ENCODE measurements around the gene MYH15. TPM values are rescaled to one million over a fixed set of nuclear protein-coding genes. Genes with fewer than 3 reads are reported as not detected.

The MYH15 gene
- total and polyA plus RNA-seq, 2 experiments from 2014 or later, result 1.5 TPM

DNA sequence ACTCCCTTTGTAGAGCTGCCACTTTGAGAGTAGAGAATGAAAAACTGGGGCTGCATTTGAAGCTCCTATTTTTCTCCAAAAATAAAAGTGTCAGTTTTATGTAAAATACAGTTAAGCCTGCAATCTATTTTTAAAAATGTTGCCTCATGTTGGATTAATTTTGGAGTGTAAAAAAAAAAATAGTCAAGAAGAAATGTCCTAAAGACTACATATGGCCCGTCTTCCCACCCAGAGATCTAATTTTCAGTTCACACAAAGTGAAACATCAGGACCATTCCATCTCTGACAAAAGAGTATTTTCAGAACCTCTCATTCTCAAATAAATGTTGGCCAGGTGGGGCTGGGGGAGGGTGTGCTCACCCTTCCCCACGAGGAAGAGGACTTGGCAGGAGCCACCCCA is 151.4 kb downstream of the MYH15 start:
- H3K4me3 ChIP-seq, result no peak overlapping the region
- WGBS (ENCODE audit: low lambda C conversion rate, missing lambda C conversion rate), result 84% methylated on average over 2 of the region's 2 CpGs
- H3K27ac ChIP-seq, result no peak overlapping the region
- H3K36me3 ChIP-seq (replicated peaks; ENCODE audit: insufficient read depth, low read depth), result no peaks in the 10 kb centered on the region
- H3K4me2 ChIP-seq, result no peak overlapping the region
- H3K4me1 ChIP-seq (ENCODE audit: insufficient read depth), result no peaks in the 10 kb centered on the region
- H3K79me2 ChIP-seq, result no peaks in the 10 kb centered on the region
- H3K27me3 ChIP-seq, result no peaks in the 10 kb centered on the region
- no peaks in the 10 kb centered on the region for H4K20me1 ChIP-seq (ENCODE audit: insufficient read depth, poor library complexity, severe bottlenecking)
- no peak for DNase-seq (ENCODE audit: low spot score)
- H3K9me2 ChIP-seq (replicated peaks; ENCODE audit: insufficient read depth), result no peaks in the 10 kb centered on the region
- H2AFZ ChIP-seq, result no peak overlapping the region
- H3K9me3 ChIP-seq (ENCODE audit: low read depth), result no peaks in the 10 kb centered on the region
- TF ChIP-seq, protein P1, sequence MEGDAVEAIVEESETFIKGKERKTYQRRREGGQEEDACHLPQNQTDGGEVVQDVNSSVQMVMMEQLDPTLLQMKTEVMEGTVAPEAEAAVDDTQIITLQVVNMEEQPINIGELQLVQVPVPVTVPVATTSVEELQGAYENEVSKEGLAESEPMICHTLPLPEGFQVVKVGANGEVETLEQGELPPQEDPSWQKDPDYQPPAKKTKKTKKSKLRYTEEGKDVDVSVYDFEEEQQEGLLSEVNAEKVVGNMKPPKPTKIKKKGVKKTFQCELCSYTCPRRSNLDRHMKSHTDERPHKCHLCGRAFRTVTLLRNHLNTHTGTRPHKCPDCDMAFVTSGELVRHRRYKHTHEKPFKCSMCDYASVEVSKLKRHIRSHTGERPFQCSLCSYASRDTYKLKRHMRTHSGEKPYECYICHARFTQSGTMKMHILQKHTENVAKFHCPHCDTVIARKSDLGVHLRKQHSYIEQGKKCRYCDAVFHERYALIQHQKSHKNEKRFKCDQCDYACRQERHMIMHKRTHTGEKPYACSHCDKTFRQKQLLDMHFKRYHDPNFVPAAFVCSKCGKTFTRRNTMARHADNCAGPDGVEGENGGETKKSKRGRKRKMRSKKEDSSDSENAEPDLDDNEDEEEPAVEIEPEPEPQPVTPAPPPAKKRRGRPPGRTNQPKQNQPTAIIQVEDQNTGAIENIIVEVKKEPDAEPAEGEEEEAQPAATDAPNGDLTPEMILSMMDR (IDR thresholded peaks at IDR 0.05; ENCODE audit: poor library complexity), result no peak
- no peak for TF ChIP-seq EZH2 (IDR thresholded peaks at IDR 0.05; ENCODE audit: borderline replicate concordance)
- TF ChIP-seq EZH2phosphoT487 (IDR thresholded peaks at IDR 0.05; ENCODE audit: low read depth, severe bottlenecking, unreplicated experiment), result no peak

DNA sequence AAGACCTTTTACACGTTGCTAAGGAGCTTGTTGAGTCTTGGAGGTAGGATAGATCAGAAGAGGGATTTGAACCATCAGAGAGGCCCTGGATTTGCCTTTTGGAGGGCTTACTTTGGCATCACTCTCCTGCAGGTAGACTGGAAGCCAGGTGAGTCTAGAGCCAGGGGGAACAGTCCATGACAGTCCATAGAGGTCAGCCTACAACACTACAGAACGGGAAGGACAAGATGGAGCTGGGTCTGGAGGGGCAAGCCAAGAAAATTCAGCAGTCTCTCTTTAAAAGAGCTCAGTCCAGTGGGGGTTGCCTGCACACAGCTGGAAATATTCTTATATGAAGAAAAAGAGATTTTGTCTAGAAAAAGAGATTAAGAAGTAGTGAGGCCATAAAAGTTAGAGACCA is 153.4 kb downstream of the MYH15 start:
- Histone ChIP-seq H3K27ac (no peak overlapping the region), H3K4me3 (no peak overlapping the region), H3K79me2 (no peaks in the 10 kb centered on the region), H4K20me1 (ENCODE audit: insufficient read depth, poor library complexity, severe bottlenecking) (no peaks in the 10 kb centered on the region), H3K27me3 (no peaks in the 10 kb centered on the region), H3K36me3 (replicated peaks; ENCODE audit: insufficient read depth, low read depth) (no peaks in the 10 kb centered on the region), H2AFZ (no peak overlapping the region), H3K9me3 (ENCODE audit: low read depth) (no peaks in the 10 kb centered on the region), H3K9me2 (replicated peaks; ENCODE audit: insufficient read depth) (no peaks in the 10 kb centered on the region), H3K4me2 (no peak overlapping the region), H3K4me1 (ENCODE audit: insufficient read depth) (no peaks in the 10 kb centered on the region)
- TF ChIP-seq, protein P1 (IDR thresholded peaks at IDR 0.05; ENCODE audit: poor library complexity), result no peak
- 85% methylated on average over 2 of the region's 2 CpGs for WGBS (ENCODE audit: low lambda C conversion rate, missing lambda C conversion rate)
- DNase-seq (ENCODE audit: low spot score), result no peak

DNA sequence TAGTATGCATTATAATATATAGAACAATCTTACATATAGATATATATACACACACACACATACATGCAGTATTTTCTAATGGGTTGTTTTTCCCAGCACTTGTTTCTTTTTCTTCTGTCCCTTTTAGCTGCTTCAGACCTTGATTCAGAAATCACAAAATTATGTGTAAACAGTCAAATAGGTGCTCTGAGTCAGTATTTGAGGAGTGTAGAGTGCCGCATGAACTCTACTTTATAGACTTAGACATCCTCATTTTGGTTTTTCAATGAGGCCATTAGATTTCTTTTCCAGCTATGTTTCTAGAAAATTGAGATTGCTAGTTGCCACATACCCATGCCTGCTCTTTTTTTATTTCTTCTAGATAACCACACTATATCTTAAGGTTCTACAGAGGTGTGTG is 155.8 kb downstream of the MYH15 start:
- WGBS (ENCODE audit: low lambda C conversion rate, missing lambda C conversion rate), result 79% methylated on average over 1 of the region's 1 CpG
- Histone ChIP-seq H3K79me2 (no peaks in the 10 kb centered on the region), H3K27ac (no peak overlapping the region), H3K4me1 (ENCODE audit: insufficient read depth) (no peaks in the 10 kb centered on the region), H3K36me3 (replicated peaks; ENCODE audit: insufficient read depth, low read depth) (no peaks in the 10 kb centered on the region), H3K9me3 (ENCODE audit: low read depth) (no peaks in the 10 kb centered on the region), H4K20me1 (ENCODE audit: insufficient read depth, poor library complexity, severe bottlenecking) (no peaks in the 10 kb centered on the region), H3K4me2 (no peak overlapping the region), H3K27me3 (no peaks in the 10 kb centered on the region), H3K4me3 (no peak overlapping the region), H2AFZ (no peak overlapping the region), H3K9me2 (replicated peaks; ENCODE audit: insufficient read depth) (no peaks in the 10 kb centered on the region)
- no peak for DNase-seq (ENCODE audit: low spot score)
- TF ChIP-seq, protein P1 (IDR thresholded peaks at IDR 0.05; ENCODE audit: poor library complexity), result no peak
- TF ChIP-seq EZH2 (IDR thresholded peaks at IDR 0.05; ENCODE audit: borderline replicate concordance) (no peak), EZH2phosphoT487 (IDR thresholded peaks at IDR 0.05; ENCODE audit: low read depth, severe bottlenecking, unreplicated experiment) (no peak)

DNA sequence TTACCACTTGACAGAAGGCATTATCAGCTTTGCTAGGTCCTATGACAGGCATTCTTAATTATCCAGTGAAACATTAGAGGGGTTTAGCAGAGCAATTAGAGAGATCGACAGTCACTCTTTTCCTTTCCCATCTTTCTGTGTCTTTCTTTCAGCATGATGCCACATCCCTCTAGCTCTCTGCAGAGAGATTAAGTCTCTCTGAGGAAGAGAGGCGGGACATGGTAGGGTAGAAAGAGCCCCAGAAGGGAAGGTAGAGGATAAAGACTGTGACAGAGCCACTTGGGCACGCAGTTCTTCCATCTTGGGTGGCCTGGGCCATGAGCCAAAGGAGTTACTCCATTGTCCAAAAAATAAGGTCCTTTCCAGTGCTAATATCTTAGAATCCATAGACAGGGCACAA is 158.2 kb downstream of the MYH15 start:
- H3K27me3 ChIP-seq, result no peaks in the 10 kb centered on the region
- WGBS (ENCODE audit: low lambda C conversion rate, missing lambda C conversion rate), result 55% methylated on average over 3 of the region's 3 CpGs
- no peak overlapping the region for H3K4me2 ChIP-seq
- no peaks in the 10 kb centered on the region for H3K4me1 ChIP-seq (ENCODE audit: insufficient read depth)
- no peak overlapping the region for H3K27ac ChIP-seq
- TF ChIP-seq EZH2phosphoT487 (IDR thresholded peaks at IDR 0.05; ENCODE audit: low read depth, severe bottlenecking, unreplicated experiment) (no peak), EZH2 (IDR thresholded peaks at IDR 0.05; ENCODE audit: borderline replicate concordance) (no peak)
- TF ChIP-seq, protein P1 (IDR thresholded peaks at IDR 0.05; ENCODE audit: poor library complexity), result no peak
- no peaks in the 10 kb centered on the region for H4K20me1 ChIP-seq (ENCODE audit: insufficient read depth, poor library complexity, severe bottlenecking)
- no peaks in the 10 kb centered on the region for H3K9me2 ChIP-seq (replicated peaks; ENCODE audit: insufficient read depth)
- H3K79me2 ChIP-seq, result no peaks in the 10 kb centered on the region
- H3K36me3 ChIP-seq (replicated peaks; ENCODE audit: insufficient read depth, low read depth), result no peaks in the 10 kb centered on the region
- no peaks in the 10 kb centered on the region for H3K9me3 ChIP-seq (ENCODE audit: low read depth)
- H2AFZ ChIP-seq, result no peak overlapping the region
- H3K4me3 ChIP-seq, result no peak overlapping the region
- no peak for DNase-seq (ENCODE audit: low spot score)

All from hepatocyte (in vitro differentiated cells).